Measurements from ENCODE around the gene CXCR4.
A peak's percentile ranks its signal among the peaks of the same experiment; 100 is the strongest.

CXCR4 gene

DNA sequence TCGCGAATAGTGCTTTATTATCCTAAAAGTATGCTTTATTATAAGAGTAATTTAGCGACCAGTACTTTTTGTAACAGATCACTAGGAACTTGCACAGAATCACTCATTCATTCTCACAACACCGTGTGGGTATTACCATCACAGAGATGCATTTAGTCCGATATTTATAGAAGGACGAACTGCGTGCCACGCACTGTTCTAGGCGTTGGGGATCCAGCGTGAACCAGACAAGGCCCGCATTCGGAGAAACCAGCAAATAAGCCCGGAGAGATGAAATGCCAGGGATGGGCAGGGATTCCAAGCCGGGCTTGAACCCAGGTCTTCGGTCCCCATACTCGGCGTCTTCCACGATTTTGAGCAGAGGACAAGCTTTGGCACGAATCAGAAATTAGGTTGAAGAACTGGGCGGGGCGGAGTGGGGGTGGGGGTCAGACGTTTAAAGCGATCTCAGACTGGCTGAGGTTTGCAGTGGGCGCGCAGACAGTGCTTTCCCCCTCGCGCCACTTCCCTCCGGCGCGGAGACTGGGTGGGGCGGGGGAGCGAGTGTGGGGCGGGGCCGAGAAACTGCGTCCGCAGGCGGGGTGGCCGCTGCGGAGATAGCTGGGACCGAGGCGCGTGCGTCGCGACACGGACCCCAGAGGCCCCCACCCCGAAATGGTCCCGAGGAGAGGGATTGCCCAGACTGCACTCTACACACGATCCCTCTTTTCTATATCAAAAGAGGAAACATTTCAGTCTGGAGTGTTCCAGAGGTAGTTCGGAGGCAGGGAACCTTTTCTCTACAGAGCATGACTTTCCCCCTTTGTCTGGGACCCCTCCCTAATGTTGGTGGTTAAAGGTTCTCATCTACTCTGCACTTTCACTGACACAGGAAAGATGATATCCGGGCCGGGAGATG, 1.1 kb upstream of the CXCR4 start:
- no peak for TF ChIP-seq BACH2 (CRISPR knock-in tag; IDR thresholded peaks at IDR 0.05; ENCODE audit: borderline replicate concordance)
- no peak for TF ChIP-seq POU6F1 (CRISPR knock-in tag; IDR thresholded peaks at IDR 0.05; ENCODE audit: borderline replicate concordance, low read depth)
- no peak for TF ChIP-seq ZFP30 (CRISPR knock-in tag; IDR thresholded peaks at IDR 0.05)
- no peak for TF ChIP-seq SNAI2 (CRISPR knock-in tag; IDR thresholded peaks at IDR 0.05)
- TF ChIP-seq PATZ1 (CRISPR knock-in tag; IDR thresholded peaks at IDR 0.05; ENCODE audit: borderline replicate concordance) = no peak
- TF ChIP-seq GLIS3 (CRISPR knock-in tag; IDR thresholded peaks at IDR 0.05) = no peak
- TF ChIP-seq ZFP3 (CRISPR knock-in tag; IDR thresholded peaks at IDR 0.05) = no peak
- TF ChIP-seq ZNF70 (CRISPR knock-in tag; IDR thresholded peaks at IDR 0.05) = no peak
- no peak for TF ChIP-seq TCF4 (CRISPR knock-in tag; IDR thresholded peaks at IDR 0.05; ENCODE audit: borderline replicate concordance)
- TF ChIP-seq ZC3H10 (CRISPR knock-in tag; IDR thresholded peaks at IDR 0.05) = no peak
- no peak for TF ChIP-seq RARB (CRISPR knock-in tag; IDR thresholded peaks at IDR 0.05)
- no peak for TF ChIP-seq ESRRG (CRISPR knock-in tag; IDR thresholded peaks at IDR 0.05)
- TF ChIP-seq, protein P1, sequence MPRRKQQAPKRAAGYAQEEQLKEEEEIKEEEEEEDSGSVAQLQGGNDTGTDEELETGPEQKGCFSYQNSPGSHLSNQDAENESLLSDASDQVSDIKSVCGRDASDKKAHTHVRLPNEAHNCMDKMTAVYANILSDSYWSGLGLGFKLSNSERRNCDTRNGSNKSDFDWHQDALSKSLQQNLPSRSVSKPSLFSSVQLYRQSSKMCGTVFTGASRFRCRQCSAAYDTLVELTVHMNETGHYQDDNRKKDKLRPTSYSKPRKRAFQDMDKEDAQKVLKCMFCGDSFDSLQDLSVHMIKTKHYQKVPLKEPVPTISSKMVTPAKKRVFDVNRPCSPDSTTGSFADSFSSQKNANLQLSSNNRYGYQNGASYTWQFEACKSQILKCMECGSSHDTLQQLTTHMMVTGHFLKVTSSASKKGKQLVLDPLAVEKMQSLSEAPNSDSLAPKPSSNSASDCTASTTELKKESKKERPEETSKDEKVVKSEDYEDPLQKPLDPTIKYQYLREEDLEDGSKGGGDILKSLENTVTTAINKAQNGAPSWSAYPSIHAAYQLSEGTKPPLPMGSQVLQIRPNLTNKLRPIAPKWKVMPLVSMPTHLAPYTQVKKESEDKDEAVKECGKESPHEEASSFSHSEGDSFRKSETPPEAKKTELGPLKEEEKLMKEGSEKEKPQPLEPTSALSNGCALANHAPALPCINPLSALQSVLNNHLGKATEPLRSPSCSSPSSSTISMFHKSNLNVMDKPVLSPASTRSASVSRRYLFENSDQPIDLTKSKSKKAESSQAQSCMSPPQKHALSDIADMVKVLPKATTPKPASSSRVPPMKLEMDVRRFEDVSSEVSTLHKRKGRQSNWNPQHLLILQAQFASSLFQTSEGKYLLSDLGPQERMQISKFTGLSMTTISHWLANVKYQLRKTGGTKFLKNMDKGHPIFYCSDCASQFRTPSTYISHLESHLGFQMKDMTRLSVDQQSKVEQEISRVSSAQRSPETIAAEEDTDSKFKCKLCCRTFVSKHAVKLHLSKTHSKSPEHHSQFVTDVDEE (CRISPR knock-in tag; IDR thresholded peaks at IDR 0.05) = no peak
- no peak for TF ChIP-seq OSR1 (CRISPR knock-in tag; IDR thresholded peaks at IDR 0.05)
- TF ChIP-seq ZNF565 (CRISPR knock-in tag; conservative IDR thresholded peaks at IDR 0.05; ENCODE audit: low read depth) = no peak
- no peak for TF ChIP-seq ARNTL (CRISPR knock-in tag; IDR thresholded peaks at IDR 0.05; ENCODE audit: borderline replicate concordance, low read depth)
- no peak for TF ChIP-seq ISL1 (CRISPR knock-in tag; IDR thresholded peaks at IDR 0.05)
- TF ChIP-seq CSRNP3 (CRISPR knock-in tag; IDR thresholded peaks at IDR 0.05) = no peak
- TF ChIP-seq TOX (CRISPR knock-in tag; IDR thresholded peaks at IDR 0.05; ENCODE audit: borderline replicate concordance) = no peak
- no peak; the same call in 2 of the 3 replicates for ATAC-seq

DNA sequence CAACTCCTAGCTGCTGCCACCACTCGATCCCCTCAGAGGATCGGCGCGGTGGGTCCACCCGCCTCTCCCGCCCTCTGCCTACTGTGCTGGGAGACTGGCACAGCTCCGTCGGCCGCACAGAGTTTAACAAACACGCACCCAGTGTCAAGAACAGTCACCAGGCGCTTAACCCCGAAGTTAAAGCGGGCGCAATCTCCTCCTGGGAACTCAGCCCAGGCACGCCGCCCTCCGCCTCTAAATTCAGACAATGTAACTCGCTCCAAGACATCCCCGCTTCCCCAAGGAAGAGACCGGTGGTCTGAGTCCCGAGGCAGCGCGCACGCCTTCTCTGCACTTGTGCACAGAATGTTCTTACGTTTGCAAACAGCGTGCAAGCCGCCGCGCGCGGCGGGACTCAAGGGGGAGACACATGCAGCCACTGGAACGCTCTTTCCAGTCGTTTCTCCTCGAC, 533 bp downstream of the CXCR4 start:
- TF ChIP-seq PPARA (CRISPR knock-in tag; IDR thresholded peaks at IDR 0.05; ENCODE audit: borderline replicate concordance) (no peak), ARNTL (CRISPR knock-in tag; IDR thresholded peaks at IDR 0.05; ENCODE audit: borderline replicate concordance, low read depth) (no peak), ZFP3 (CRISPR knock-in tag; IDR thresholded peaks at IDR 0.05) (no peak), GLIS3 (CRISPR knock-in tag; IDR thresholded peaks at IDR 0.05) (no peak)
- ATAC-seq = peak; percentile 61

- ATAC-seq = peak; percentile 11; the same call in 1 of the 3 replicates
- no peak for TF ChIP-seq CSDC2 (CRISPR knock-in tag; IDR thresholded peaks at IDR 0.05)
- no peak for TF ChIP-seq RARB (CRISPR knock-in tag; IDR thresholded peaks at IDR 0.05)
- no peak for TF ChIP-seq ARNTL (CRISPR knock-in tag; IDR thresholded peaks at IDR 0.05; ENCODE audit: borderline replicate concordance, low read depth)
- no peak for TF ChIP-seq ZC3H10 (CRISPR knock-in tag; IDR thresholded peaks at IDR 0.05)
- TF ChIP-seq TOX (CRISPR knock-in tag; IDR thresholded peaks at IDR 0.05; ENCODE audit: borderline replicate concordance) = no peak
- TF ChIP-seq, protein P1 (CRISPR knock-in tag; IDR thresholded peaks at IDR 0.05) = no peak
- TF ChIP-seq ZFP3 (CRISPR knock-in tag; IDR thresholded peaks at IDR 0.05) = no peak
- no peak for TF ChIP-seq GLIS3 (CRISPR knock-in tag; IDR thresholded peaks at IDR 0.05)
- no peak for TF ChIP-seq CSRNP3 (CRISPR knock-in tag; IDR thresholded peaks at IDR 0.05)
- TF ChIP-seq ZNF70 (CRISPR knock-in tag; IDR thresholded peaks at IDR 0.05) = no peak
- no peak for TF ChIP-seq ZFP30 (CRISPR knock-in tag; IDR thresholded peaks at IDR 0.05)
Measured at GRCh38 chr2:136116813-136117390, 1.0 kb downstream of the CXCR4 start.

All from SK-N-SH treated with all-trans-retinoic acid at 6 μM for 48 hours (cell line).